B cell (primary cell): ENCODE data around the gene SSX2IP. TPM values are rescaled to one million over a fixed set of nuclear protein-coding genes. Genes with fewer than 3 reads are reported as not detected.

Experiments used
- ATAC-seq: fragments of 200-7000 bp; cut with Tn5 transposase; one replicate; pipeline ENCODE4 v1.10.0; 2021; ENCODE audit warnings: low read depth, mild to moderate bottlenecking, moderate number of reproducible peaks, moderate library complexity
- CTCF ChIA-PET: fragments of 350-600 bp; sonication (Branson Sonifier 250); formaldehyde crosslinking; loops from one replicate; lab custom pipeline; 2021; ENCODE audit warnings: antibody characterized with exemption, inconsistent platforms; lab: Charles Lee
- POLR2A ChIA-PET: fragments of 350-600 bp; sonication (Branson Sonifier 250); formaldehyde crosslinking; loops from one replicate; lab custom pipeline; 2021; ENCODE audit warnings: antibody characterized with exemption; lab: Charles Lee
- DNase-seq: peaks from one replicate; pipeline ENCODE4 v3.0.0; 2013
- H2AFZ ChIP-seq: 2 replicates; pipeline ENCODE4 v1.6.1; 2012; ENCODE audit warnings: mild to moderate bottlenecking, low read depth, low read length; ENCODE audit not compliant: insufficient read depth, poor library complexity, severe bottlenecking
- H3K27ac ChIP-seq, 2 donors: 1 replicate in 1 of 2; 2 replicates in 1 of 2; pipeline ENCODE4 v1.5.1; 2012 to 2013; ENCODE audit warnings: low read length in 2 of 2, mild to moderate bottlenecking in 2 of 2, moderate library complexity in 1 of 2
- H3K27me3 ChIP-seq, 4 experiments: fragments of 200-600 bp in 1 of 4; sonication (generic) in 1 of 4; replicated peaks in 1 of 4; 1 replicate in 2 of 4; 2 replicates in 2 of 4; pipeline versions ENCODE4 v1.6.1 to v1.7.0; 2013 to 2016; ENCODE audit warnings: low read length in 3 of 4, mild to moderate bottlenecking in 2 of 4, mixed read lengths in 1 of 4, moderate library complexity in 1 of 4; ENCODE audit not compliant: insufficient read depth in 4 of 4, control insufficient read depth in 3 of 4; ENCODE audit errors: control extremely low read depth in 1 of 4
- H3K36me3 ChIP-seq, 2 experiments: replicated peaks in 1 of 2; 1 replicate in 1 of 2; 2 replicates in 1 of 2; pipeline versions ENCODE4 v1.6.1 to v1.7.1; 2013; ENCODE audit warnings: low read length in 1 of 2; ENCODE audit not compliant: insufficient read depth in 2 of 2, control insufficient read depth in 1 of 2; ENCODE audit errors: control extremely low read depth in 1 of 2, extremely low read depth in 1 of 2
- H3K4me1 ChIP-seq, 2 donors: fragments of 200-600 bp in 1 of 2; sonication (generic) in 1 of 2; 1 replicate in 1 of 2; 2 replicates in 1 of 2; pipeline versions ENCODE4 v1.5.1 to v1.6.1; 2013 to 2017; ENCODE audit warnings: low read length in 2 of 2; ENCODE audit not compliant: control insufficient read depth in 2 of 2, insufficient read depth in 2 of 2
- H3K4me2 ChIP-seq: replicated peaks from 2 replicates; pipeline ENCODE3; 2012; ENCODE audit warnings: mild to moderate bottlenecking, low read depth, low read length; ENCODE audit not compliant: poor library complexity, severe bottlenecking
- H3K4me3 ChIP-seq, 5 experiments: fragments of 200-600 bp in 1 of 5; sonication (generic) in 1 of 5; 1 replicate in 3 of 5; 2 replicates in 2 of 5; pipeline versions ENCODE4 v1.5.1 to v1.7.0; 2011 to 2016; ENCODE audit warnings: low read length in 4 of 5, mild to moderate bottlenecking in 4 of 5, low read depth in 2 of 5, control low read depth in 1 of 5, moderate library complexity in 1 of 5; ENCODE audit not compliant: insufficient read depth in 1 of 5; ENCODE audit errors: control extremely low read depth in 1 of 5, extremely low read depth in 1 of 5
- H3K79me2 ChIP-seq: fragments of 200-600 bp; sonication (generic); one replicate; pipeline ENCODE4 v1.6.0; 2016; ENCODE audit warnings: low read length; ENCODE audit not compliant: control insufficient read depth, insufficient read depth
- H3K9ac ChIP-seq: fragments of 200-600 bp; sonication (generic); 2 replicates; pipeline ENCODE4 v1.6.1; 2017; ENCODE audit warnings: mild to moderate bottlenecking, low read length, moderate library complexity
- H3K9me3 ChIP-seq, 3 donors: one replicate each; pipeline versions ENCODE4 v1.6.1 to v1.7.1; 2013; ENCODE audit warnings: low read length in 2 of 3; ENCODE audit not compliant: control insufficient read depth in 2 of 3, insufficient read depth in 1 of 3; ENCODE audit errors: control extremely low read depth in 1 of 3
- H4K20me1 ChIP-seq: 2 replicates; pipeline ENCODE4 v1.6.0; 2012; ENCODE audit warnings: mild to moderate bottlenecking, low read length; ENCODE audit not compliant: insufficient read depth, control insufficient read depth, poor library complexity, severe bottlenecking
- H3K27ac Mint-ChIP-seq: one replicate; pipeline ENCODE4 v1.8.0; 2021; ENCODE audit warnings: mixed read lengths
- H3K27me3 Mint-ChIP-seq: one replicate; pipeline ENCODE4 v1.8.0; 2021; ENCODE audit warnings: mixed read lengths
- H3K4me1 Mint-ChIP-seq: one replicate; pipeline ENCODE4 v1.8.0; 2021; ENCODE audit warnings: mixed read lengths
- H3K4me3 Mint-ChIP-seq: one replicate; pipeline ENCODE4 v1.8.0; 2021; ENCODE audit warnings: mixed read lengths
- H3K9me3 Mint-ChIP-seq: one replicate; pipeline ENCODE4 v1.8.0; 2022; ENCODE audit warnings: mixed read lengths; ENCODE audit not compliant: insufficient read depth
- CTCF ChIP-seq: fragments of 200-600 bp; IDR thresholded peaks from one replicate; pipeline ENCODE4 v1.8.0; 2022; ENCODE audit warnings: antibody characterized with exemption, mild to moderate bottlenecking
- EZH2 ChIP-seq: IDR thresholded peaks from 2 replicates; pipeline ENCODE4 v1.6.1; 2012; ENCODE audit warnings: borderline replicate concordance, low read depth, mild to moderate bottlenecking, moderate library complexity, low read length; ENCODE audit not compliant: insufficient read depth, poor library complexity, severe bottlenecking
- WGBS: methylation state at CpG from one replicate; pipeline ENCODE4 v1.1.5; 2013; ENCODE audit warnings: missing lambda C conversion rate; ENCODE audit not compliant: insufficient coverage; 5-methylcytosine and 5-hydroxymethylcytosine counted together
- intact Hi-C: fragments of 100-400 bp; cut with micrococcal nuclease; formaldehyde crosslinking; loops from one replicate; pipeline ENCODE4 v1.10.0; 2022
- polyA plus RNA-seq: library from polyadenylated mRNA; depleted of rRNA; stranded (reverse); fragments of >200 nt; gene quantifications from 2 replicates; pipeline ENCODE4 v1.2.3, GENCODE V29; 2012
- total RNA-seq, 2 donors: library from RNA; stranded (reverse); fragments of 120-200 nt in 1 of 2; gene quantifications; 1 replicate in 1 of 2; 2 replicates in 1 of 2; pipeline versions ENCODE4 v1.2.3 to v1.2.4, GENCODE V29; 2013 to 2022

The SSX2IP gene
- total and polyA plus RNA-seq, 2 donors (not counting 1 experiment from before 2014, with no cell fraction given): 0.95 to 10.3 TPM

DNA sequence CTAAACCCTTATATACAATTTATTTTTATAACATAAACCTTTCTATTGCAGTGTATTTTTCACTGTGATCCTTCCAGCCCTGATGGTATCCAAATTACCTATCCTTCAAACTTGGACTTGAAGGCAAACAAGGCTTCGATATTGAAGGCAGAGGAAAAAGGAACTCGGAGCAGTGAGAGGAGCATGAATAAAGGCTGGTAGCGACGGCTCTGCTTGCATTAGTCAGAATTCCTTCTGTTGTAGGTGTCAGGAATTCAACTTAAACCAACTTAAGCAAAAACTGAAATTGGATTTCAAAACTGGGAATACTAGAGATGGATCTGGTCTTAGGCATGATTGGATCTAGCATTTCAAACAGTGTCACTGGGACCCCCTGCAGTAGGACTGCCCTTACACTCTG lies 17.8 kb upstream of the SSX2IP start:
- H3K27ac Mint-ChIP-seq: no peak overlapping the region
- Histone ChIP-seq H3K36me3 (no peaks in the 10 kb centered on the region), H2AFZ (no peak overlapping the region), H3K9me3 (no peaks in the 10 kb centered on the region), H4K20me1 (no peaks in the 10 kb centered on the region), H3K4me1 (peaks cover 10 to 11% of the 10 kb centered on the region in 2 donors), H3K4me2 (no peak overlapping the region), H3K9ac (no peak overlapping the region), H3K4me3 (no peak overlapping the region), H3K27ac (no peak overlapping the region), H3K79me2 (no peaks in the 10 kb centered on the region), H3K27me3 (no peaks in the 10 kb centered on the region)
- no peak for DNase-seq
- no CpG with 5 or more reads among the region's 4 CpGs for WGBS
- H3K9me3 Mint-ChIP-seq: no peaks in the 10 kb centered on the region
- ChIA-PET POLR2A (no interaction called here), CTCF (no interaction called here)
- no peak overlapping the region for H3K4me3 Mint-ChIP-seq
- no peak for ATAC-seq
- intact Hi-C loops: no loop called here
- peaks cover 5% of the 10 kb centered on the region for H3K27me3 Mint-ChIP-seq
- no peak for TF ChIP-seq EZH2
- TF ChIP-seq CTCF: no peak
- no peaks in the 10 kb centered on the region for H3K4me1 Mint-ChIP-seq

DNA sequence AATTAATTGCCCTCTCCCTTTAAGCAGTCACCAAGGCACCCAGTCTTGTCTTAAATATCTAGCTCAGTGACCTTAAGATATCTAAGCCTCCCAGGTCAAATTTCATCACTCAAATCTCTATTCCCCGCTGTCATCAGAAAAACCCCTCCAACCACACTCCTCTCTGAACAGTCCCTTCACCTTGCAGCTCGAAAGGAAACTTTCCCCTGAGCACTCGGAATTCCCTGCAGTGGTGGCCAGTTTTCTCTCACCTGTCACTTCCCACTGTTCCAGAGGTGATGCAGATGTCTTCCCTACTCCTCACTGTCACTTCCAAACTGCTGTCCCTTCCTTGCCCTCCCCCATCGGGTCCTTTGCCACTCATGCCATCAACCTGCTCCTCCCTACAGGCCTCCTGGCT lies 15.3 kb upstream of the SSX2IP start:
- Histone ChIP-seq H4K20me1 (no peaks in the 10 kb centered on the region), H3K27ac (no peak overlapping the region), H3K4me2 (no peak overlapping the region), H3K4me1 (peaks cover 11 to 12% of the 10 kb centered on the region in 2 donors), H3K36me3 (no peaks in the 10 kb centered on the region), H2AFZ (peak overlapping the region; percentile 57), H3K27me3 (no peaks in the 10 kb centered on the region), H3K4me3 (no peak overlapping the region), H3K79me2 (no peaks in the 10 kb centered on the region), H3K9ac (no peak overlapping the region), H3K9me3 (no peaks in the 10 kb centered on the region)
- ATAC-seq (no peak), DNase-seq (no peak)
- ChIA-PET CTCF (interaction anchor here (1.0 kb wide), 1 partner anchor 19 kb away, joined by 3 read pairs; no protein-coding TSS in a partner anchor), POLR2A (no interaction called here)
- intact Hi-C loops: no loop called here
- peaks cover 6% of the 10 kb centered on the region for H3K27me3 Mint-ChIP-seq
- no peaks in the 10 kb centered on the region for H3K4me1 Mint-ChIP-seq
- no peak overlapping the region for H3K27ac Mint-ChIP-seq
- no peak overlapping the region for H3K4me3 Mint-ChIP-seq
- 73% methylated on average over 4 of the region's 4 CpGs for WGBS
- no peaks in the 10 kb centered on the region for H3K9me3 Mint-ChIP-seq
- TF ChIP-seq CTCF: no peak
- TF ChIP-seq EZH2: no peak
